ENCODE measurements around the gene GINS2.

The GINS2 gene

GRCh38 chr16:85638695-85639409, 49.9 kb downstream of the GINS2 start:
- DNase-seq: no peak

GRCh38 chr16:85637808-85638647, 50.7 kb downstream of the GINS2 start:
- DNase-seq: no peak

- no peak for DNase-seq
Measured at GRCh38 chr16:85637061-85637807, 51.5 kb downstream of the GINS2 start.

GRCh38 chr16:85636234-85636812, 52.4 kb downstream of the GINS2 start:
- no peak for DNase-seq

GRCh38 chr16:85635545-85636140, 53.1 kb downstream of the GINS2 start:
- DNase-seq: no peak

GRCh38 chr16:85634747-85635544, 53.8 kb downstream of the GINS2 start:
- DNase-seq: no peak

GRCh38 chr16:85633888-85634287, 54.9 kb downstream of the GINS2 start:
- DNase-seq: no peak

GRCh38 chr16:85633438-85633743, 55.4 kb downstream of the GINS2 start:
- no peak for DNase-seq

GRCh38 chr16:85632709-85633437, 55.9 kb downstream of the GINS2 start:
- DNase-seq: no peak

- DNase-seq: peak in 1 of 2 experiments; percentile 17
Measured at GRCh38 chr16:85631802-85632393, 56.9 kb downstream of the GINS2 start.

GRCh38 chr16:85631230-85631629, 57.5 kb downstream of the GINS2 start:
- DNase-seq: no peak

GRCh38 chr16:85629853-85630252, 58.9 kb downstream of the GINS2 start:
- DNase-seq: no peak

- DNase-seq: no peak
Measured at GRCh38 chr16:85629326-85629725, 59.4 kb downstream of the GINS2 start.

- DNase-seq: no peak
Measured at GRCh38 chr16:85628645-85629044, 60.1 kb downstream of the GINS2 start.

GRCh38 chr16:85628265-85628556, 60.5 kb downstream of the GINS2 start:
- DNase-seq: no peak

- DNase-seq: no peak
Measured at GRCh38 chr16:85627526-85628264, 61.1 kb downstream of the GINS2 start.

- DNase-seq: no peak
Measured at GRCh38 chr16:85627089-85627488, 61.7 kb downstream of the GINS2 start.

Measured in NCI-H446 (cell line).